H9 (cell line): ENCODE measurements around the gene DNAH11. TPM values are rescaled to one million over a fixed set of nuclear protein-coding genes. Genes with fewer than 3 reads are reported as not detected.

ENCODE experiments used
- DNase-seq: peaks from one replicate; pipeline ENCODE4 v3.0.0-alpha.2; 2017
- H2AFZ ChIP-seq: one replicate; pipeline ENCODE4 v1.6.1; 2013; ENCODE audit warnings: mild to moderate bottlenecking, low read length, control low read depth, moderate library complexity
- H2AK5ac ChIP-seq: 2 replicates; pipeline ENCODE4 v1.6.1; 2013; ENCODE audit warnings: low read length, control low read depth, mixed read lengths; ENCODE audit not compliant: insufficient read length
- H2BK120ac ChIP-seq: one replicate; pipeline ENCODE4 v1.6.1; 2013; ENCODE audit warnings: low read depth, mild to moderate bottlenecking, low read length, control low read depth, inconsistent platforms; ENCODE audit not compliant: poor library complexity, severe bottlenecking
- H2BK12ac ChIP-seq: 2 replicates; pipeline ENCODE4 v1.6.1; 2013; ENCODE audit warnings: low read length, control low read depth, mixed read lengths, low read depth; ENCODE audit not compliant: insufficient read length
- H2BK15ac ChIP-seq: 2 replicates; pipeline ENCODE4 v1.6.1; 2013; ENCODE audit warnings: low read depth, low read length, control low read depth
- H2BK20ac ChIP-seq: one replicate; pipeline ENCODE4 v1.6.1; 2013; ENCODE audit warnings: low read depth, mild to moderate bottlenecking, low read length, control low read depth, inconsistent platforms; ENCODE audit not compliant: poor library complexity, severe bottlenecking
- H2BK5ac ChIP-seq: 2 replicates; pipeline ENCODE4 v1.6.1; 2013; ENCODE audit warnings: low read length, control low read depth, mixed read lengths; ENCODE audit not compliant: insufficient read length
- H3K14ac ChIP-seq: 2 replicates; pipeline ENCODE4 v1.6.1; 2013; ENCODE audit warnings: low read length, control low read depth; ENCODE audit not compliant: insufficient read depth
- H3K18ac ChIP-seq: 2 replicates; pipeline ENCODE4 v1.6.1; 2013; ENCODE audit warnings: low read depth, mild to moderate bottlenecking, mixed read lengths, low read length, control low read depth; ENCODE audit not compliant: insufficient read length
- H3K23ac ChIP-seq: 2 replicates; pipeline ENCODE4 v1.6.1; 2013; ENCODE audit warnings: low read length, control low read depth, mixed read lengths, low read depth; ENCODE audit not compliant: insufficient read length
- H3K23me2 ChIP-seq: 2 replicates; pipeline ENCODE4 v1.6.1; 2013; ENCODE audit warnings: low read depth, mild to moderate bottlenecking, mixed read lengths, low read length, control low read depth; ENCODE audit not compliant: insufficient read length, poor library complexity, severe bottlenecking
- H3K27ac ChIP-seq: 2 replicates; pipeline ENCODE4 v1.5.1; 2013; ENCODE audit warnings: low read length, control low read depth, mixed read lengths, low read depth; ENCODE audit not compliant: insufficient read length
- H3K27me3 ChIP-seq: 2 replicates; pipeline ENCODE4 v1.6.1; 2013; ENCODE audit warnings: low read length, control low read depth, inconsistent platforms; ENCODE audit not compliant: insufficient read depth
- H3K4ac ChIP-seq: 2 replicates; pipeline ENCODE4 v1.6.1; 2013; ENCODE audit warnings: low read depth, mild to moderate bottlenecking, control low read depth, inconsistent platforms, low read length, moderate library complexity
- H3K4me1 ChIP-seq: 2 replicates; pipeline ENCODE4 v1.6.1; 2013; ENCODE audit warnings: low read length, control low read depth, inconsistent platforms; ENCODE audit not compliant: insufficient read depth
- H3K4me2 ChIP-seq: 2 replicates; pipeline ENCODE4 v1.6.1; 2013; ENCODE audit warnings: low read length, control low read depth, mixed read lengths; ENCODE audit not compliant: insufficient read length, insufficient read depth
- H3K56ac ChIP-seq: 2 replicates; pipeline ENCODE4 v1.6.1; 2013; ENCODE audit warnings: low read depth, mild to moderate bottlenecking, mixed read lengths, low read length, control low read depth; ENCODE audit not compliant: insufficient read length
- H3K79me1 ChIP-seq: 2 replicates; pipeline ENCODE4 v1.6.1; 2013; ENCODE audit warnings: low read depth, mild to moderate bottlenecking, moderate library complexity, low read length, control low read depth, inconsistent platforms; ENCODE audit not compliant: insufficient read depth, poor library complexity, severe bottlenecking
- H3K79me2 ChIP-seq: 2 replicates; pipeline ENCODE4 v1.6.1; 2013; ENCODE audit warnings: low read length, control low read depth, inconsistent platforms; ENCODE audit not compliant: insufficient read depth
- H3K9ac ChIP-seq: 2 replicates; pipeline ENCODE4 v1.6.1; 2013; ENCODE audit warnings: low read length, control low read depth, mixed read lengths; ENCODE audit not compliant: insufficient read length; ENCODE audit errors: extremely low read depth
- H3K9me3 ChIP-seq: one replicate; pipeline ENCODE4 v1.6.1; 2013; ENCODE audit warnings: low read depth, low read length, inconsistent platforms; ENCODE audit not compliant: control insufficient read depth
- H3T11ph ChIP-seq: one replicate; pipeline ENCODE4 v1.6.1; 2013; ENCODE audit warnings: mild to moderate bottlenecking, low read length, control low read depth, inconsistent platforms
- H4K20me1 ChIP-seq: one replicate; pipeline ENCODE4 v1.6.1; 2013; ENCODE audit not compliant: control insufficient read depth, insufficient read length, insufficient read depth
- H4K5ac ChIP-seq: 2 replicates; pipeline ENCODE4 v1.6.1; 2013; ENCODE audit warnings: low read depth, mild to moderate bottlenecking, mixed read lengths, low read length, control low read depth; ENCODE audit not compliant: insufficient read length
- H4K8ac ChIP-seq: replicated peaks from 2 replicates; pipeline ENCODE4 v1.6.1; 2013; ENCODE audit warnings: low read length, control low read depth, mixed read lengths, low read depth; ENCODE audit not compliant: insufficient read length
- H4K91ac ChIP-seq: 2 replicates; pipeline ENCODE4 v1.6.1; 2013; ENCODE audit warnings: low read depth, mild to moderate bottlenecking, moderate library complexity, mixed read lengths, low read length, control low read depth; ENCODE audit not compliant: insufficient read length
- H3K27ac Mint-ChIP-seq, 3 experiments: 2 replicates in 2 of 3; 3 replicates in 1 of 3; pipeline ENCODE4 v1.8.0; 2020 to 2021; ENCODE audit warnings: mixed read lengths in 3 of 3, mild to moderate bottlenecking in 1 of 3, moderate library complexity in 1 of 3
- H3K27me3 Mint-ChIP-seq: 2 replicates; pipeline ENCODE4 v1.8.0; 2021; ENCODE audit warnings: low read depth, mild to moderate bottlenecking, moderate library complexity, mixed read lengths
- H3K36me3 Mint-ChIP-seq, 3 experiments: 2 replicates in 2 of 3; 3 replicates in 1 of 3; pipeline ENCODE4 v1.8.0; 2020 to 2021; ENCODE audit warnings: low read depth in 3 of 3, mixed read lengths in 3 of 3; ENCODE audit not compliant: insufficient read depth in 1 of 3
- H3K4me1 Mint-ChIP-seq, 2 experiments: 2 replicates each; pipeline ENCODE4 v1.8.0; 2020; ENCODE audit warnings: mixed read lengths in 2 of 2
- H3K4me3 Mint-ChIP-seq, 2 experiments: 2 replicates in 1 of 2; 3 replicates in 1 of 2; pipeline ENCODE4 v1.8.0; 2020 to 2021; ENCODE audit warnings: mild to moderate bottlenecking in 2 of 2, mixed read lengths in 2 of 2, moderate library complexity in 1 of 2
- H3K9me3 Mint-ChIP-seq, 2 experiments: 2 replicates in 1 of 2; 3 replicates in 1 of 2; pipeline ENCODE4 v1.8.0; 2020; ENCODE audit warnings: mild to moderate bottlenecking in 2 of 2, mixed read lengths in 2 of 2, moderate library complexity in 1 of 2
- whole genome bisulfite sequencing: extraction: QIAGEN DNeasy Blood & Tissue Kit; methylation state at CpG from one replicate; pipeline ENCODE4 v1.1.7; 2013; ENCODE audit warnings: missing lambda C conversion rate, low lambda C conversion rate, mixed read lengths; ENCODE audit not compliant: insufficient read length; ENCODE audit errors: extremely low coverage; 5-methylcytosine and 5-hydroxymethylcytosine counted together
- total RNA-seq: library from RNA; stranded (reverse); gene quantifications from 2 replicates; pipeline ENCODE4 v1.2.1, GENCODE V29; 2021
- TF ChIP-seq, protein P1 (sequence below): fragments of 200-600 bp; sonication (generic); conservative IDR thresholded peaks from 3 replicates; pipeline ENCODE4 v1.8.0; 2021; ENCODE audit warnings: antibody characterized with exemption, mild to moderate bottlenecking

DNAH11 gene
- total RNA-seq, 1 experiment from 2014 or later = 2.5 TPM

DNA sequence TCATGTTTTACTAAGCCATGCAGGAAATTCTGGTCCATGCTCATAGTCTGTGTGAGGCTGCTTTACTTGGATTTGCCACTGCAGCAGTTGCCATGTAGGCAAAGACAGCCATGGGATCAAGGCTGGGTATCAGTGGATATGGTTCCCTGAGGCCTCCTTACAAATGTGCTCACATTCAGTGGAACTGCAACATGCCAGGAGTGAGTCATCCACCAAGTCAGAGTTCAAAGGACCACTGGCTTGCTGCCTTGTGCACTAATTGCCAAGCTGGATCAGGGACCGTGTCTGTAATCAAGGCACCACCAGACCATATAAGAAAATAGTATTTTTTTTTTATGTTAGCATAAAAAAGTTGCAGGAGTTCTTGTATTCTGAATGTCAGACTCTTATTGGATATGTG lies 301.9 kb downstream of the DNAH11 start:
- Histone ChIP-seq H3K18ac (no peak overlapping the region), H3K56ac (no peak overlapping the region), H2BK5ac (no peak overlapping the region), H4K5ac (no peak overlapping the region), H2BK120ac (no peak overlapping the region), H2AK5ac (no peak overlapping the region), H3T11ph (no peak overlapping the region), H3K27me3 (no peaks in the 10 kb centered on the region), H3K23me2 (no peaks in the 10 kb centered on the region), H3K9me3 (no peaks in the 10 kb centered on the region), H4K91ac (no peak overlapping the region), H3K9ac (no peak overlapping the region), H3K23ac (no peak overlapping the region), H4K20me1 (no peaks in the 10 kb centered on the region), H3K4ac (no peak overlapping the region), H2AFZ (no peak overlapping the region), H3K4me2 (no peak overlapping the region), H2BK20ac (no peak overlapping the region), H3K79me2 (no peaks in the 10 kb centered on the region), H2BK15ac (no peak overlapping the region), H3K27ac (no peak overlapping the region), H4K8ac (no peak overlapping the region), H2BK12ac (no peak overlapping the region), H3K79me1 (no peaks in the 10 kb centered on the region), H3K14ac (no peak overlapping the region), H3K4me1 (no peaks in the 10 kb centered on the region)
- H3K9me3 Mint-ChIP-seq = peaks cover 0 to 3% of the 10 kb centered on the region in 2 experiments; a peak in 2 of 5 replicates
- H3K36me3 Mint-ChIP-seq = no peaks in the 10 kb centered on the region; a peak in 1 of 7 replicates
- H3K4me3 Mint-ChIP-seq = no peak overlapping the region
- TF ChIP-seq, protein P1, sequence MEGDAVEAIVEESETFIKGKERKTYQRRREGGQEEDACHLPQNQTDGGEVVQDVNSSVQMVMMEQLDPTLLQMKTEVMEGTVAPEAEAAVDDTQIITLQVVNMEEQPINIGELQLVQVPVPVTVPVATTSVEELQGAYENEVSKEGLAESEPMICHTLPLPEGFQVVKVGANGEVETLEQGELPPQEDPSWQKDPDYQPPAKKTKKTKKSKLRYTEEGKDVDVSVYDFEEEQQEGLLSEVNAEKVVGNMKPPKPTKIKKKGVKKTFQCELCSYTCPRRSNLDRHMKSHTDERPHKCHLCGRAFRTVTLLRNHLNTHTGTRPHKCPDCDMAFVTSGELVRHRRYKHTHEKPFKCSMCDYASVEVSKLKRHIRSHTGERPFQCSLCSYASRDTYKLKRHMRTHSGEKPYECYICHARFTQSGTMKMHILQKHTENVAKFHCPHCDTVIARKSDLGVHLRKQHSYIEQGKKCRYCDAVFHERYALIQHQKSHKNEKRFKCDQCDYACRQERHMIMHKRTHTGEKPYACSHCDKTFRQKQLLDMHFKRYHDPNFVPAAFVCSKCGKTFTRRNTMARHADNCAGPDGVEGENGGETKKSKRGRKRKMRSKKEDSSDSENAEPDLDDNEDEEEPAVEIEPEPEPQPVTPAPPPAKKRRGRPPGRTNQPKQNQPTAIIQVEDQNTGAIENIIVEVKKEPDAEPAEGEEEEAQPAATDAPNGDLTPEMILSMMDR = no peak
- no peaks in the 10 kb centered on the region for H3K4me1 Mint-ChIP-seq
- H3K27me3 Mint-ChIP-seq = no peaks in the 10 kb centered on the region
- DNase-seq = no peak
- no CpG with 5 or more reads among the region's 1 CpG for WGBS
- H3K27ac Mint-ChIP-seq = no peak overlapping the region
